Sigmoid colon (tissue), 4 donors: ENCODE measurements around the gene AKAP12.

Experiments
- EP300 ChIP-seq, 4 donors: sonication (generic); formaldehyde crosslinking; IDR thresholded peaks; one replicate each; pipeline ENCODE4 v1.6.1; 2017; ENCODE audit warnings: antibody characterized with exemption in 4 of 4
- POLR2A ChIP-seq, 2 donors: fragments of 450-650 bp; IDR thresholded peaks; one replicate each; pipeline ENCODE4 v1.6.1; 2016; ENCODE audit warnings: antibody characterized with exemption in 2 of 2, mild to moderate bottlenecking in 2 of 2, moderate library complexity in 2 of 2
- TF ChIP-seq, protein P1 (sequence below), 4 experiments: fragments of 450-650 bp in 3 of 4; fragments of 200-600 bp in 1 of 4; IDR thresholded peaks; one replicate each; pipeline ENCODE4 v1.5.1; 2016 to 2019; ENCODE audit warnings: antibody characterized with exemption in 4 of 4, mild to moderate bottlenecking in 3 of 4, moderate library complexity in 2 of 4

DNA sequence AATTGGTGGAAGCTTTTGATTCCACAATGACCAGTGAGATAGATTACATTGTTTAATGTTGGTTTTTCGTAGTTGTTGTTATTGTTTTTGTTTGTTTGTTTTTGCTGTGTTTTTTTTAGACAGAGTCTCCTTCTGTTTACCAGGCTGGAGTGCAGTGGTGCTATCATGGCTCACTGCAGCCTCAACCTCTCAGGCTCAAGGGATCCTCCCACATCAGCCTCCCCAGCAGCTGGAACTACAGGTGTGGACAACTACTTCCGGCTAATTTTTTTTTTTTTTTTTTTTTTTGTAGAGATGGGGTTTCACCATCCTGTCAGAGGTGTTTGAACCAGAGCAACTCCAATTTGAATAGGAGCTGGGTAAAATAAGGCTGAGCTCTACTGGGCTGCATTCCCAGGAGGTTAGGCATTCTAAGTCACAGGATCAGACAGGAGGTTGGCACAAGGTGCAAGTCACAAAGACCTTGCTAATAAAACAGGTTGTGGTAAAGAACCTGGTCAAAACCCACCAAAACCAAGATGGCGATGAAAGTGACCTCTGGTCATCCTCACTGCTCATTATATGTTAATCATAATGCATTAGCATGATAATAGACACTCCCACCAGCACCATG, 10.9 kb upstream of the AKAP12 start:
- TF ChIP-seq, protein P1, sequence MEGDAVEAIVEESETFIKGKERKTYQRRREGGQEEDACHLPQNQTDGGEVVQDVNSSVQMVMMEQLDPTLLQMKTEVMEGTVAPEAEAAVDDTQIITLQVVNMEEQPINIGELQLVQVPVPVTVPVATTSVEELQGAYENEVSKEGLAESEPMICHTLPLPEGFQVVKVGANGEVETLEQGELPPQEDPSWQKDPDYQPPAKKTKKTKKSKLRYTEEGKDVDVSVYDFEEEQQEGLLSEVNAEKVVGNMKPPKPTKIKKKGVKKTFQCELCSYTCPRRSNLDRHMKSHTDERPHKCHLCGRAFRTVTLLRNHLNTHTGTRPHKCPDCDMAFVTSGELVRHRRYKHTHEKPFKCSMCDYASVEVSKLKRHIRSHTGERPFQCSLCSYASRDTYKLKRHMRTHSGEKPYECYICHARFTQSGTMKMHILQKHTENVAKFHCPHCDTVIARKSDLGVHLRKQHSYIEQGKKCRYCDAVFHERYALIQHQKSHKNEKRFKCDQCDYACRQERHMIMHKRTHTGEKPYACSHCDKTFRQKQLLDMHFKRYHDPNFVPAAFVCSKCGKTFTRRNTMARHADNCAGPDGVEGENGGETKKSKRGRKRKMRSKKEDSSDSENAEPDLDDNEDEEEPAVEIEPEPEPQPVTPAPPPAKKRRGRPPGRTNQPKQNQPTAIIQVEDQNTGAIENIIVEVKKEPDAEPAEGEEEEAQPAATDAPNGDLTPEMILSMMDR (IDR thresholded peaks at IDR 0.05) = no peak
- TF ChIP-seq POLR2A (IDR thresholded peaks at IDR 0.05) (no peak), EP300 (IDR thresholded peaks at IDR 0.05) (no peak)
